T-helper 22 cell (primary cell): ENCODE data around the gene EBF4.

Source experiments
- DNase-seq: peaks from one replicate; pipeline ENCODE4 v3.0.0-alpha.2; 2020; ENCODE audit warnings: low read depth

EBF4 gene

DNA sequence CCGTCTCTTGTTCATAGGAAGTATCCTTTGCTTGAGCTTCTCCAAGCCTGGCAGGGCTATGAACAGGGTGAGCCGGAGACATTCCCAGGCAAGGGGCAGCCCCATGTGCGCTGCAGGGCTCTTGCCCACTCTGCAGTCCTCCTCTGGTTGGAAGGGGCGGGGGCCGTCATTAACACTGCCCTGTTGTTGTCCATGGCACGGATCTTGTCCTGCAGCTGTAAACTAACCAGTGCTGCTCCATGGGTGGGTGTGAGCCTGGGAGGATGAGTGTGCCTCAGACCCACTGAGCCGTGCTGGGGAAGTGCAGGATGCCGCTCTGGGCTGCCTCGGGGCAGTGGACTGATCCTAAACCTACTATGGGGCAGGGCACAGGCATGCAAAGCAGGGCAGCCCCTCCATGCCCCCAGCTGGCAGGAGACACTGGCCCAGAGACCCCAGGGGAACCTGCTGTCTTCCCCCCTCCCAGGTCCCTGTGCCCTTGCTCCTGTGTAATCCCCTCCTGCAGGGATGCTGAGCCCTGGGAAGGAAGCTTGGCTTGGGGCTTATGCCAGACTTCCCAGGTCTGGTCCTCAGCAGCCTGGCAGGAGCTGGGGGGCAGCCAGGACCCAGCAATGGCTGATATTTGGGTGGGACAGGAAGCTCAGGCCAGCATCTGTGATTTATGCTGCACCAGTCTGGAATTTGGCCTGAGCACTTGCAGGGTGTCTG lies 8.5 kb downstream of the EBF4 start:
- DNase-seq = no peak

DNA sequence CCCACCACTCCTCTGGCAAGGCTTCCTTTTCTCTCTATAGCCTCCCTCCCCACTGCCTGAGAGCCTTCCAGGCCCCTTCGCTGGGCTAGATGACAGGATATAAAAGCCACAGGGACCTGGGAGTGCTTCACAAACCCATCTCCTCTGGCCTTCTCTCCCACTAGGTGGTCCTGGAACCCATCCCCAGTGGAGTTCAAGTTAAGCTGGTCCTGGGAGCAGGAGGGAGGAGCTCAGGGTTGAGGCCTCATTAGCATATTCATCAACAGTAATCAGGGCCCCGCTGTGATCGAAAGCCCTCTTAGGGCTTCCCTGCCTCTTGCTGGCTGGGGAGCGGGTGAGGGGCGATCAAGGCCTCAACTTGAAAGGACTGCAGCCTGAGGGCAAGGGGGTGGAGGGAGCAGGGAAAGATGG lies 9.1 kb downstream of the EBF4 start:
- no peak for DNase-seq

- no peak for DNase-seq
Measured at GRCh38 chr20:2703716-2704475, 11.3 kb downstream of the EBF4 start.

DNA sequence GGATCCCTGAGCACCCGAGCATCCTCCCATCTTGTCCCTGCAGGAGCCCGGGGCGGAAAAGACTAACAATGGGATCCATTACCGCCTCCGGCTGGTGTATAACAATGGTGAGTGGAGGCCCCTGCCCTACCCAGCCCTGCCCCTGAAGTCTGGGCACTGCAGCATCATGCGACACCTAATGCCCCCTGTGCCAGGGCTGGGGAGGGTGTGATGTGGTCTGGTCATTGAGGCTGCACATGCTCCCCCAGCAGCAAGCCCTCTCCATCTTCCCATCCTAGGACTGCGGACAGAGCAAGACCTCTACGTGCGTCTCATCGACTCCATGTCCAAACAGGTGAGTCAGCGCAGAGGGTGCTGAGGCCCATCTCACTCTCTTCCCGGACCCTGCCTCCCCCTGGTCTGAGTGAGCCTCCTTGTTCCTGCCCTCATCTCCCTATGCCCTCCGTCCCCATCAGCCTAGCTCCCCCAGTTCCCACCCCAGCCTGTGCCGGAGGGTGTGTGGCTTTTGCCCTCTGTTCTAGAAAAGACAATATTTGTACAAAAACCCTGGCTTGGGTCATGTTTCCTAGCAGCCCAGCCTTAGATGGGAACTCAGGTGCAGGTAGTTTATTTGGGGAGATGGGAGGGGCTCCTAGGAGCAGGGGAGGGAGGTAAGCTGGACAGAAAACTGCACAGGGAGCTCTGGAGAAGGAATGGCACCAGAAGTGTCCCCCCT lies 13.5 kb downstream of the EBF4 start:
- DNase-seq = no peak

- DNase-seq = no peak
Measured at GRCh38 chr20:2706688-2707352, 14.2 kb downstream of the EBF4 start.

DNA sequence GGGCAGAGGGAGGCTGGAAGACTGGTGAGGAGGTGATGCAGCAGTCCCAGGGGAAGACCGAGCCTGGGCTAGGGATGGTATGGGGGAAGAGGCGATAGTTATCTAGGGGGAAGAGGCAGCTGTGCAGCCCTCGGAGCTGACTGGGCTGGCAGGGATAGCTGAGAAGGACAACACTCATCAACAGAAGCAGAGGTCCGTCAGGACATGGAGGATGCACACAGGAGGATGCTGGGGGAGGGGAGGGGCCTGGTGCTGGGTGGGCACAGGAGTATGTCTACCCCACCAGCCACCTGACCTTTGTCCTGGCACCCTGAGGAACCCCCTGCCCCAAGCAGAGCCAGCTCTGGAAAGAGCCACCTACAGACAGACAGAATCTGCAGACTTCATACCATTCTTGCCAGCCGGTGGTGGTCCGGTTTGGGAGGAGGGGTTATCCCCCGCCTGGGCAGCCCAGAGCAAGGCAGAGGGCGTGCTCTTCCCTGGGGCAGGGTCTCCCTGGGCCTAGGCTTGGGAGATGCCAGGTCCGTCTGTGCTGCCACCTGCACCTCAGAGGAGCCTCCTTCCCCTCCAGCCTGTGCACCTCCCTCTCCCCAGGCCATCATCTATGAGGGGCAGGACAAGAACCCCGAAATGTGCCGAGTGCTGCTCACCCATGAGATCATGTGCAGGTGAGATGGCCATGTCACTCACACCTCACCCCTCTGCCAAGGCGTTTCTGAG lies 14.9 kb downstream of the EBF4 start:
- DNase-seq = no peak

- no peak for DNase-seq
Measured at GRCh38 chr20:2708073-2708415, 15.5 kb downstream of the EBF4 start.

DNA sequence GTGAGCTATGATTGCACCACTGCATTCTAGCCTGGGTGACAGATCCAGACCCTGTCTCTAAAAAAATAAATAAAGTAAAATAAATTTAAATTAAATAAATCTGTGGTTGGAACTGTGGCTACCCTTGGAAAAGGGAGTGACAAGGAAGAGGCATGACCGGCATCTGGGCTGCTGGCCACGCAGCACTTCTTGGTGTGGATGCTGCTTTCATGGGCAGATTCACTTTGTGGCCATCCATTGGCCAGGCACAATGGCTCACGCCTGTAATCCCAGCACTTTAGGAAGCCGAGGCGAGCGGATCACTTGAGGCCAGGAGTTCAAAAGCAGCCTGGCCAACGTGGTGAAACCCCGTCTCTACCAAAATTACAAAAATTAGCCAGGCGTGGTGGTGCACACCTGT lies 16.1 kb downstream of the EBF4 start:
- no peak for DNase-seq

- no peak for DNase-seq
Measured at GRCh38 chr20:2709205-2709981, 16.8 kb downstream of the EBF4 start.

DNA sequence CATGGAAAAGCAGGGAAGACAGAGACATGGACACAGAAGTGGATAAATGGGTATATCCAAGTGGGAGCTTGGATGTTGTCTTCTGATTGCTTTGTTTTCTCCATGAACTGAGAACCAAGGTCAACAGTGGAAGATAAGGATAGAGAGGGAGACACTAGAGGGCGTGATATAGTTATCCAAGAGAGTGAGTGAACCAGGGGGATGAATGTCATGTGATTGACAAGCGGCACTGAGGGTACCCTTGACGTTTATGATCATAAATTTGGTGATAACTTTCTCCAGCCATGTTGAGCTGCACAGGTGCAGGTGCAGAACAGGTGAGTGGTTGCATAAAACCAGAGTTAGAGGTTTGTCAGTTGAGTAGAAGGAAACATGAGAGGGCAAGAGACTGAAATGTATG lies 20.7 kb downstream of the EBF4 start:
- no peak for DNase-seq

DNA sequence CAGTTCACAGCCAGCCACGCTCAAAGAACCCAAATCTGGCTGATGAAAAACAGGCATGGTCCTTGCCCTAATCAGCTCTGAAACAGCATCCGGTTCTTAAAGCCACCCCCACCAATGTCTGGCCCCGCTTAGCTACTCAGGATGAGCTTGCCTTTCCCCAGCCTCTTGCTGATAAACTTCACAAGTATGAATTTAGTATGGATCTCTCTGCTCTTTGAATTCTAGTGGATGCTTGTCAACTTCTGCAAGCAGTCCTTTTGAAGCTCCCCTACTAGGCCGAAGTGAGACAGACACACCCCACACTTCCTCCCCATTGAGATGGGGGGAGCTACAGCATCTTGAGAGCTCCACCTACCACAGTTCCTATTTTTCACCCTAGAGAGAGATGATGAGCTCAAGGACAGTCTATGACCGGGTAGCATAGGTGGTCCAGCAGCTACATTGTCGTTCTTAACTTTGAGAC lies 36.7 kb downstream of the EBF4 start:
- no peak for DNase-seq

GRCh38 chr20:2729791-2730190 lies 37.2 kb downstream of the EBF4 start:
- no peak for DNase-seq

DNA sequence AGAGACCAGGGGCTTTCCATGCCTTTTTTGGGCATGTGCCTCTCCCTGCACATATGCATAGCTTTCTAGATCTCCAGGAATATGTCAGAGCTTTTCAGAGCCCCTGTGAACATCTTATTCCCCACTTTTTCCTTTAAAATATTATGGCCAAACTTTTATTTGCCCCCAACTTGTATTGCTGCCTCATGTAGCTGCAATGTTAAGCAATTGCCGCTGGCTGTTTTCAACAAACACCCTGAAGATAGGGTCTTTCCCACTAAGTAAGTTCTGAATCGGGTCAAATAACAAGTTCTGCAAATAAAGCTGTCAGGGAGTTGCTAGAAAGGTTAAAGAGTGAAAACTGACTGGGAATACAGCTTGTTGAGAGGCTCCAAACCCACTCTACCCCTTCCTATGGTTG lies 42.3 kb downstream of the EBF4 start:
- no peak for DNase-seq

GRCh38 chr20:2736441-2736840 lies 43.9 kb downstream of the EBF4 start:
- no peak for DNase-seq

GRCh38 chr20:2738331-2739041 lies 45.9 kb downstream of the EBF4 start:
- no peak for DNase-seq

DNA sequence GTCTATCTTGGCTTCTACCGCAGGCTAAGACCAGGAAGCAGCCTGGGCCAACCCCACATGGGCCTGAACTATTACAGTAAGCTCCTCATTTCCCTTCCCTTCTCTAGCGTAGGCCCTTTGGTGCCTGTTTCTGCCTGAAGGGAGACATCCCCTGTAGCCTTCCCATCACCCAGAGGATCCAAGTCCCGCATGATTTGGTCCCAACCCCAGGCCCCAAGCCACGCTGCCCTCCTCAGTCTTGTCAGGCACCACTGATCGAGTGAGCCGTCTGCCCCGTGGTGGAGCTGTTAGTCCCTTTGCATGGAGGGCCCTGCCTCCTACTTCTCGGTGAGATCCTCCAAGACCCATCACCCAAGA lies 46.4 kb downstream of the EBF4 start:
- no peak for DNase-seq

DNA sequence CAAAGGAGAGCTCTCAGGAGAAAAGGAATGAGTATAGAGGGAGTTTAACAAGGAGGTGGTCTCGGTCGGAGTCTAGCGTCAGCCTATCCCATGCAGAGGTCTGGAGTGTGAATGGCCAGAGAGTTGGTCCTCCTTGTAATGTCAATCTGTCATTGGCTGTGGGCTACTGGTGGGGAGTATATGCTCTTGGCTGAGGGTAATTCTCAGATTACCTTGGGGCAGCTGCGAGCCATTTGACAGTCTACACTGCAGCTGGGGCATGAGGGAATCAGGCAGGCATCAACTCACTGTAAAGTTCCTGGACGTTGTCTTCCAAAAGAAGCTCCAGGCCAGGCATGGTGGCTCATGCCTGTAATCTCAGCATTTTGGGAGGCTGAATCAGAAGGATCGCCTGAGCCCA lies 48.1 kb downstream of the EBF4 start:
- no peak for DNase-seq

DNA sequence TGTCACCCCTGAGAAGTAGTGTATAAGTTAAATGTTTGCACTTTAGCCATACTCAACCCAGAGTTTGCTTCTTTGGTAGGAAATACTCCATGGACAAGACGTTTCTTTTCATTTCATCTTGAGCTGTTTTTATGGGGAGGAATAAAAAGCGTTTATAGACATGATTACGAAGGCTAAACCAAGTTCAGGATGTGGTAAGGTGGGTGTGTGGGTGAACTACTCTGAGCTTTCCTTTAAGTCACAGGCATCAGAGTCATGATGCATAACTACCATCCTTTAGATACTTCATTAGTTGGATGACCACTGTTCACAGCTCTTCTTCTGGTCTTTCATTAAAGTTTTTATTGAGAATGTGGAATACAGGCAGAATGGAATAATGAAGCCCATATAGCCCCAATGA lies 48.9 kb downstream of the EBF4 start:
- DNase-seq = no peak

DNA sequence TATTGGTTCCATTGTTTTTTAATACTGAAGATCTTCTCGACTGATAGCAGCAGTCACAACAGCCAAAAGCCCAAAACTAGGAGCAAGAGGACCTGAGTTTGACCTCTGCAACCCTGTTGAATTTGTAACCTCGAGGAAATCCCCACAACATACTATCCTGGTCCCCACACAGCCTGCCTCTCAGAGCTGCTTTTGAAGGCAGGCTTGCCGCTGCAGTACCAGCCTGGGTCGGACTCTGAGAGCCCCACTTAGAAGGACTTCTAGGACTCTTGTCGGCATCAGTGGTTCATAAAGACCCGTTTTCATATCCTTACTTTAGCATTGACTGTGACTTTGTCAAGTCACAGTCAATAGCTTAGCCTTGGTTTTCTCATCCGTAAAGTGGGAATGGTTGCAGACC lies 49.3 kb downstream of the EBF4 start:
- DNase-seq = no peak

DNA sequence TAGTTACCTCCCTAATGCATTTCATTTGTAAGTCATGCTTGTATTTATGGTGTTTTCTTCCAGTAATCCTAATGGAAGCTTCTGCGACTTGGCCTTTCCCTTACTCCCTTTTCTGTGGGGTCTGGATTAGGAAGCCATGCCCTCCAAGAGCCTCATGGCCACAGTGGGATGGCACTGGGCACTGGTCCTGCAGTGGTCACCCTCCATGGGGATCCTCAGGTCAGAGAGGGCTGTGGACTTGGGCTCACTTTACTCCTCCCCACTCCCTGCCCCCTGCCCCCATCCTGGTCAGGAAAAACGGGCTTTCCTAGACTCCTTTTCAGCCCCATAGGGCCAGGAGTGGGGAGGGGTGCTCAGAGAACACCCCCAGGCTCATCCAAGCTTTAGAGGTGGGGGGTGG lies 49.9 kb downstream of the EBF4 start:
- no peak for DNase-seq
